ENCODE results near the gene PRDM2. TPM values are rescaled to one million over a fixed set of nuclear protein-coding genes. Genes with fewer than 3 reads are reported as not detected.
A peak's percentile ranks its signal among the peaks of the same experiment; 100 is the strongest.

PRDM2 gene
- total RNA-seq, 1 experiment from 2014 or later, result 3.8 TPM

DNA sequence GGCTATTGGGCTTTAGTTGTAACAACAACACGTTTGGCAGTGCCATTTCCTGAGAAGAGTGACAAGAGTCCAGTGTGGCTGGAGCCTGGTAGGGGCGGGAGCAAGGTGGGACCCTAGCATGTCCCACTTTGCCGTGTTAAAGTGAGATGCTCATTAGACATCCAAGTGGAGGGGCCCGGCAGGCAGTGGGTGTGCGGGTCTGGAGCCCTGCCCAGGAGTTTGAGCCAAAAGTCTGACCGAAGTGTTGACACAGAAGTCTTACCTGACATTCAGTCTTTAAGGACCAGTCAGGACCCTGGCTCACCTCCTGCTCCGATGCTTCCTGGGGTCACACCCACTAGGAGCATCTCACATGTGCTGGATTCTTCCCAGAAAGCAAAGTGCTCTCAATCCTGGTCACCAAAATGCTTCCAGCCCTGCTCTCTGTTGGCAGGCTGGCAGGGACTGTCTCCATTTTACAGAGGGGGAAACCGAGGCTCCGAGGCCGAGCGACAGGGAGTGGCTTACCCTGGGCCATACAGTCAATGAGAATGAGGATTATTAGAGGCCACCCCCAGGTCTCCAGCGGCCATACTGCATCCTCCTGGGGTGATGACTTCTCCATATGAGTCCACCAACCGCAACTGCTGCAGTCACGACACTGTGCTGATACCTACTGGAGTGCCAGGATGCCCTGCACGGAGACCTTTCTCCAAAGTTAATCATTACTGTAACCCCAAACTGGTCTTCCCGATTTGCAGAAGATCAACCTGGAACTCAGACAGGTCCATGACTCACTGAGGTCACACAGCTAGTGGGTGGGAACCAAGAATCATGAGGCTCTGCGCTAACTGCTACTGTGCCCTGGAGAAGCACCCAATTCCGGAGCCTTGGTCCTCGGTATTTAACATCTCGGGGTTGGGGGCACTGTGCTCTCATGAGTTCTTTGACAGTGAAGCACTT lies 112.7 kb downstream of the PRDM2 start:
- no peak for DNase-seq (ENCODE audit: low read depth)

- no peak for DNase-seq (ENCODE audit: low read depth)
These were observed 113.5 kb downstream of the PRDM2 start for GRCh38 chr1:13813398-13814012.

GRCh38 chr1:13814131-13814530 lies 114.1 kb downstream of the PRDM2 start:
- no peak for DNase-seq (ENCODE audit: low read depth)

GRCh38 chr1:13816016-13816760 lies 116.2 kb downstream of the PRDM2 start:
- DNase-seq (ENCODE audit: low read depth), result no peak

DNA sequence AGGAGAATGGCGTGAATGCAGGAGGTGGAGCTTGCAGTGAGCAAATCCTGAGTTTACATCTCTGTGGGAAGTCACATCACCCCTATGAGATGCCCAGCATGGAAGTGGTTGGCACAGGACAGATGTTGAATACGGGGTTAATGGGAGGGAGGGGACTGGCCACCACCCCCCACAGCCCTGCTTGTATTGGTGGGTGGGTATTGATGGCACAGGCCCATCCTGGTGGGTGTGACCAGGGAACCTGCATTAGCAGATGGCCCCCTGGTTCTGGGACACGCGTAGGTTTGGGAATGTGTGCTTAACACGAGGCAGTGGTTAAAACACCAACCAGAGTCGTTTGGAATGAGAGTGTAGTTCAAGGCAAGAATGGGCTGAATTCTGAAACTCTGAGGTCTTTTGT lies 117.9 kb downstream of the PRDM2 start:
- DNase-seq (ENCODE audit: low read depth), result no peak

GRCh38 chr1:13818926-13819325 lies 118.9 kb downstream of the PRDM2 start:
- DNase-seq (ENCODE audit: low read depth), result no peak

DNA sequence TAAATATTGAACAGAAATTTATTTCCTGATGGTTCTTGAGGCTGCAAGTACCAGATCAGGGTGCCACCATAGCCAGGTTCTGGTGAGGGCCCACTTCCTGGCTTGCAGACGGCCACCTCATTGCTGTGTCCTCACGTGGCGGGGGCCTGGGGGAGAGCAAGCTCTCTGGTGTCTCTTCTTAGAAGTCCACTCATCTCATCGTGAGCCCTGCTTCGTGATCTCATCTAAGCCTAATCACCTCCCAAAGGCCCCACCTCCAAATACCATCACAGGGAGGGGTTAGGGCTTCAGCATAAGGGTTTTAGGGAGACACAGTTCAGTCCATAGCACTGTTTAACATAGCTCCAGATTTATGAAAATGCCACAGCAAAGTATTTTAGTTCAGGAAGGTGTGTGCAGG lies 119.7 kb downstream of the PRDM2 start:
- no peak for DNase-seq (ENCODE audit: low read depth)

DNA sequence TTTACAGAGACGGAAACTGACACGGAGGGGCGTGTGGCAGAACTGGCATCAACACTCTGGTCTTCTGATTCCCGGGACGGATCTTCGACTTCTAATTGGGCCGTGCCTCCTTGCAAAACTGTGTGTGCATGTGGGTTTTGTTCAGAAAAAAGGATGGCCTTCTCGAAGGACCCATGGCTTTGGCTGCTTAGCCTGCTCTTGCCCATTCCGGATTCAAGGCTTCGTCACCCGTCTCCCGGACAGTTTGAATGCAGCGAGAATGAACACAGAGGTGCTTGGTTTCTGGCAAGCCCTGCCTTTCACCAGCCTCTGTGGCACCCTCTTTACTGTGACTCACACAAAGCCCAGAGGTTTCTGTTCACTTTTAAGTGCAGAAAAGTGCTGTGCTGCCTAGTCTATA lies 120.1 kb downstream of the PRDM2 start:
- DNase-seq (ENCODE audit: low read depth), result no peak

GRCh38 chr1:13820456-13820855 lies 120.5 kb downstream of the PRDM2 start:
- no peak for DNase-seq (ENCODE audit: low read depth)

GRCh38 chr1:13823126-13823880 lies 123.3 kb downstream of the PRDM2 start:
- no peak for DNase-seq (ENCODE audit: low read depth)

DNA sequence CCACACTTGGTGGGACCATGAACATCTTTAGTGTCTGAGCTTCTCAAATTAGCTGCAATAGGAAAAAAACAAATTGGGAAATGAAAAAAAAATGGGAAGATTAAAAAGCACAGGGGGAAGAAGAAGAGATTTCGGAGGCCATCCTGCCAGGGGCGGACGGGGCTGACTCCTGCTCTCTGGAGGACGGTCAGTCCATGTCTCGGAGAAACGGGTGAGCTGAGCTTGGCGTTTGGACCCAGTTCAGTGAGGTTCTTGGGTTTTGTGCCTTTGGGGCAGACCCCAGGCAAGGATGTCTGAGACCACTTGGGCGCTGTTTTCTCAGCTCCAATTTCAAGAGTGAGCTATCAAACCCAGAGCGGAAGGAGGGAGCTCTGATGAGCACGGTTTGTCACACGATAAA lies 123.9 kb downstream of the PRDM2 start:
- DNase-seq (ENCODE audit: low read depth), result no peak

DNA sequence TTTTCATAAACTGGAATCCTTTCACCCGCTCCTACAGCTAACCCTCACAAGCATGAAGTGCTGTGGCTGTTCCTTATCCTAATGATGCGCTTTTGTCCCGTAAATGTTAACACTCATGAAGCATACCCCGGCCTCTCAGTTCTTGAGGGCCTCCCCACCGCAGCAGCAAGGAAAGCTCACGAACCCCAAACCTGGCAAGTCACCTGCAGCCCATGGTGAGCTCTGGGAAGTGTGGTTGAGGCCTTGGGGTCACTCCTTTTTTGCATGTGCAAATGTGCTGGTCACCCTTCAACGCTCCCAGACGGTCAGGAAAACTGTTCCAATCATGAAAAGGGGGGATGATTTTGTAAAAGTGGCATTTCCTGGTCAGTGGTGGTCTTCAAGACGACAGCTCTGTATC lies 124.6 kb downstream of the PRDM2 start:
- no peak for DNase-seq (ENCODE audit: low read depth)

DNA sequence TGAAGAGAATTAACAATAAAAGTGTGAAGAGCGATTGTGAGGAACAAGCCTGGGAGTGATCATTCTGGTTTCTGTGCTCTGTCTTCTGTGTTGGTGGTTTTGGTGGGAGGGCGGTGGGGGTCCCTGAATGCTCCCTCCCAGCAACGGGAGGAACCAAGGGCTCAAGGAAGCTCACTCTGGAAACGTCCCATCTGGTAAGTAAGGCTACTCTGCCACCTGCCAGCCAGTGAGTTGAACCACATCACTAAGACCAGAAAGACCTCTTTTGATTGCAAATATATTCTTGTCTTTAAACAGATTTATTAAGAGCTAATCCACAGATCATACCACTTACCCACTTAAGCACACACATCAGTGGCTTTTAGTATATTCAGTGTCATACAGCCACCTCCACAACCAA lies 125.0 kb downstream of the PRDM2 start:
- DNase-seq (ENCODE audit: low read depth), result no peak

DNA sequence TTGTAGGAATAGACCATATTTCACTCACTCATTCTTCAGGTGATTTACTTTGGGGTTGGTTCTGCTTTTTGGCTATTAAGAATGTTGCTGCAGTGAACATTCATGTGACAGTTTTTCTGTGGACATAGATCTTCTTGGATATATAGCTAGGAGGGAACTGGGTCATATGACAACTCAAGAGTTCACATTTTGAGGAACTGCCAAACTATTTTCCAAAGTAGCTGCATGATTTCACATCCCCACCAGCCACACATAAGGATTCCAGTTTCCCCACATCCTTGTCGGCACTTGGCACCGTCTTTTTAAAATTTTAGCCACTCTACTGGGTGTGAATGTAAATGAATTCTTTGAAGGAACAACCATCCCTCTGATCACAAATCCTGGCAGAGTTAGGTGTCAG lies 126.0 kb downstream of the PRDM2 start:
- DNase-seq (ENCODE audit: low read depth), result no peak

DNA sequence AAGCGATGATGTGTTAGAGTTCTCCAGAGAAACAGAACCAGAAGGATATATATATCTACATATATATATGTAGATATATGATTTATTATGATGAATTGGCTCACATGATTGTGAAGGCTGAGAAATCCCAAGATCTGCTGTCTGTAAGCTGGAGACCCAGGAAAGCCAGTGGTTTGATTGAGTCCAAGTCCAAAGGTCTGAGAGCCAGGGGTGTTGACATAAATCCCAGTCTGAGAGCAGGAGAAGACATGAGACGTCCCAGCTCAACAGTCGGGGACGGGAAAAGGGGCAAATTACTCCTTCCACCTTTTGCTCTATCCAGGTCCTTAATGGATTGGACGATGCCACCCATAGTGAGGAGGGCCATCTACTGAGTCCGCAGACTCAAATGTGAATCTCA lies 126.6 kb downstream of the PRDM2 start:
- DNase-seq (ENCODE audit: low read depth), result no peak

- peak; percentile 15 for DNase-seq (ENCODE audit: low read depth)
These were observed 128.6 kb downstream of the PRDM2 start for GRCh38 chr1:13828454-13829151.

DNA sequence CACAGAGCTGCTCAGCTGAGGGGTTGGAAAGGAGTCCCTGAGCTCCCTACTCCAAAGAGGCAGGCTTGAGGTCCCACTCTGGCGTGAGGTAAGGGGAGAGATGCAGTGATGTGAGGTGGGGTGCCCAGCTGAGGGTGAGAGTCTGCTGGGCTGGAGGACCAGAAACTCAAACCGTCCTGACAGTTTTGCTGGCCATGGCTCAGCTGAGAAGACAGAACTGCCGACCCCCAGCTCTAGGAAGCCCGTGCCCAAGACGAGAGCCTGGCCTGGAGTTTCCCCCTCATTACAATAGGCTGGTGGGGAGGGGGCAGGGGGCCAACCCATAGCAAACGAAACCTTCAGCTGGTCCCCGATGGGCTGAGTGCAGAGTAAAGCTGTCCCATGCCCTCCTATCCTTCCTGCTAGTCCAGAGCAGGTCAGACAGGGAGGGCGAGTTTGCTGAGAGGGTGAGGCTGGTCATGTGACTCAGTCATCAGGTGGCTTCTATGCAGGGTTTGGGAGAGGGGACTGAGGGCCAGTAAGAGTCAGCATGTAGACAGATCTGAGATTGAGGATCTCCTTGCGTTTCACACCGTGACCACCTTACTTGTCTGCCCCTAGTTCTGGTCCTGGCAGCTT lies 129.3 kb downstream of the PRDM2 start:
- no peak for DNase-seq (ENCODE audit: low read depth)

DNA sequence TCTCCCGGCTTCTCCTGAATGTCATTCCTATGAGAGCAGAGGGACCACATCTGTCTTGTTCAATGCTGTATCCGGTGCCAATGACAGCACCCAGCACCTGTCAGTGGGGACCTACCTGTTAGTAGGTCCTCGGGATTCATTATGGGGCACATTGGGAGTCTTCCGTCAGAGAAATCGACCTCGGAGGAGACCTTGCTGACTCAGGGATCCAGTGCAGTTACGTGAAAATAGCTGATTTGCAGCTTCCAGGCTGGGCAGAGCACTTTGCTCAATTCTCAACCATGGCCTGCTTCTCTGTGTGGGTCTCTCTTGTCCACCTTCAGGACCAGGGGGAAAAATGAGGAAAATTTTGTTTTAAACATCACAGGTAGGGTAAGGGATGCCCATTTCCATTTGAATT lies 130.2 kb downstream of the PRDM2 start:
- no peak for DNase-seq (ENCODE audit: low read depth)

GRCh38 chr1:13830616-13831280 lies 130.8 kb downstream of the PRDM2 start:
- DNase-seq (ENCODE audit: low read depth), result no peak

GRCh38 chr1:13832100-13832499 lies 132.1 kb downstream of the PRDM2 start:
- DNase-seq (ENCODE audit: low read depth), result no peak
